Measurements from ENCODE around the gene PTGDS.

DNA sequence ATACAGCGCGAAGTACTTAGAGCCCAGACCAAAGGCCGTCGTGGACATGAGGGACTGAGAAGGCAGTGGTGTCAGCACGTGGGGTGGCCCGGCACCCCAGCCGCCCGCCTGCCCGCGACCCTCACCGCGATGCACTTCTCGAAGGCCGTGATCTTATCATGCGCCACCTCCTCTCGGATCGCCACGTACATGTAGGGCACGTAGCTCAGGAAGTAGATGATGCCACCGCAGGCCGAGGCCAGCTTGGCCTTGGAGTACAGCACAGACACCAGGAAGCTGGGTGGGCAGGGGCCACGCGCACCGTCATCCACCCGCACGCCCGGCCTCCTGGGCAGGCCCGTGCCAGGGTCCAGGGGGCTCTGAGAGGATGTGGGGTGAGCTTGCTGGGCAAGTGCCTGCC, 39.8 kb downstream of the PTGDS start:
- TF ChIP-seq, protein P1, sequence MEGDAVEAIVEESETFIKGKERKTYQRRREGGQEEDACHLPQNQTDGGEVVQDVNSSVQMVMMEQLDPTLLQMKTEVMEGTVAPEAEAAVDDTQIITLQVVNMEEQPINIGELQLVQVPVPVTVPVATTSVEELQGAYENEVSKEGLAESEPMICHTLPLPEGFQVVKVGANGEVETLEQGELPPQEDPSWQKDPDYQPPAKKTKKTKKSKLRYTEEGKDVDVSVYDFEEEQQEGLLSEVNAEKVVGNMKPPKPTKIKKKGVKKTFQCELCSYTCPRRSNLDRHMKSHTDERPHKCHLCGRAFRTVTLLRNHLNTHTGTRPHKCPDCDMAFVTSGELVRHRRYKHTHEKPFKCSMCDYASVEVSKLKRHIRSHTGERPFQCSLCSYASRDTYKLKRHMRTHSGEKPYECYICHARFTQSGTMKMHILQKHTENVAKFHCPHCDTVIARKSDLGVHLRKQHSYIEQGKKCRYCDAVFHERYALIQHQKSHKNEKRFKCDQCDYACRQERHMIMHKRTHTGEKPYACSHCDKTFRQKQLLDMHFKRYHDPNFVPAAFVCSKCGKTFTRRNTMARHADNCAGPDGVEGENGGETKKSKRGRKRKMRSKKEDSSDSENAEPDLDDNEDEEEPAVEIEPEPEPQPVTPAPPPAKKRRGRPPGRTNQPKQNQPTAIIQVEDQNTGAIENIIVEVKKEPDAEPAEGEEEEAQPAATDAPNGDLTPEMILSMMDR (IDR thresholded peaks at IDR 0.05; ENCODE audit: borderline replicate concordance, extremely low read depth, low read length, poor library complexity, severe bottlenecking): no peak
- no peak for TF ChIP-seq EZH2 (IDR thresholded peaks at IDR 0.05; ENCODE audit: borderline replicate concordance, low read depth, low read length, severe bottlenecking)

Measured in DND-41 (cell line).